Bronchial epithelial cell (primary cell): ENCODE data around the gene VAV2. TPM values are rescaled to one million over a fixed set of nuclear protein-coding genes. Genes with fewer than 3 reads are reported as not detected.

Source experiments
- DNase-seq: peaks from one replicate; pipeline ENCODE4 v3.0.0-alpha.2; 2010; ENCODE audit warnings: low read depth
- FAIRE-seq: peaks from 2 replicates; lab custom pipeline; 2011; peaks lifted over from hg19 to GRCh38; lab: Jason Lieb, UNC
- H3K27me3 ChIP-seq: 2 replicates; pipeline ENCODE4 v1.5.1; 2011; ENCODE audit warnings: low read length; ENCODE audit not compliant: control insufficient read depth, insufficient read depth
- H3K36me3 ChIP-seq: 2 replicates; pipeline ENCODE4 v1.5.1; 2011; ENCODE audit warnings: low read length; ENCODE audit not compliant: control insufficient read depth, insufficient read depth
- H3K4me3 ChIP-seq: 2 replicates; pipeline ENCODE4 v1.5.1; 2011; ENCODE audit warnings: mild to moderate bottlenecking, low read depth, low read length, control low read depth
- CTCF ChIP-seq: IDR thresholded peaks from 2 replicates; pipeline ENCODE4 v1.5.1; 2011; ENCODE audit warnings: mild to moderate bottlenecking, moderate library complexity, low read length, control low read depth, inconsistent platforms; ENCODE audit not compliant: insufficient read depth, severe bottlenecking
- total RNA-seq: library from RNA; depleted of rRNA; stranded (reverse); fragments of >200 nt; gene quantifications from 2 replicates; pipeline ENCODE4 v1.2.1, GENCODE V29; 2014

Gene VAV2
- total RNA-seq, 1 donor from 2014 or later = 46.6 TPM

GRCh38 chr9:133772581-133772980 is 219.5 kb downstream of the VAV2 start:
- H3K27me3 ChIP-seq = no peaks in the 10 kb centered on the region
- DNase-seq (no peak), FAIRE-seq (no peak)
- H3K36me3 ChIP-seq = peaks cover 45% of the 10 kb centered on the region
- TF ChIP-seq CTCF = no peak
- H3K4me3 ChIP-seq = no peak overlapping the region

GRCh38 chr9:133771486-133772482 is 220.3 kb downstream of the VAV2 start:
- FAIRE-seq (no peak), DNase-seq (no peak)
- H3K27me3 ChIP-seq = no peaks in the 10 kb centered on the region
- H3K4me3 ChIP-seq = no peak overlapping the region
- TF ChIP-seq CTCF = no peak
- peaks cover 43% of the 10 kb centered on the region for H3K36me3 ChIP-seq

GRCh38 chr9:133770076-133770777 is 221.9 kb downstream of the VAV2 start:
- H3K4me3 ChIP-seq = no peak overlapping the region
- no peak for TF ChIP-seq CTCF
- H3K36me3 ChIP-seq = peaks cover 39% of the 10 kb centered on the region
- no peaks in the 10 kb centered on the region for H3K27me3 ChIP-seq
- no peak for DNase-seq
- FAIRE-seq = peak; percentile 43

- no peak for DNase-seq
- Histone ChIP-seq H3K27me3 (no peaks in the 10 kb centered on the region), H3K36me3 (peaks cover 34% of the 10 kb centered on the region), H3K4me3 (no peak overlapping the region)
- TF ChIP-seq CTCF = no peak
- no peak for FAIRE-seq
Measured at GRCh38 chr9:133769511-133770075, 222.5 kb downstream of the VAV2 start.

- no peak for TF ChIP-seq CTCF
Measured at GRCh38 chr9:133768859-133769510, 223.1 kb downstream of the VAV2 start.

More at GRCh38 chr9:133768859-133769510, 223.1 kb downstream of the VAV2 start:
- DNase-seq (no peak), FAIRE-seq (no peak)
- H3K36me3 ChIP-seq = peaks cover 31% of the 10 kb centered on the region
- no peak overlapping the region for H3K4me3 ChIP-seq
- no peaks in the 10 kb centered on the region for H3K27me3 ChIP-seq
